CD4-positive, CD25-positive, alpha-beta regulatory T cell (primary cell): ENCODE results near the gene MMP2. TPM values are rescaled to one million over a fixed set of nuclear protein-coding genes. Genes with fewer than 3 reads are reported as not detected.

Experiments used
- ATAC-seq, 2 donors: fragments of 150-1000 bp; cut with Tn5 transposase; one replicate each; pipeline ENCODE4 v1.10.0; 2021; ENCODE audit warnings: low read depth in 2 of 2, moderate number of reproducible peaks in 2 of 2, moderate library complexity in 1 of 2
- DNase-seq, 3 donors: peaks; one replicate each; pipeline versions ENCODE4 v3.0.0 to v3.0.0-alpha.2; 2012 to 2022; ENCODE audit warnings: mixed read lengths in 1 of 3
- H3K27ac ChIP-seq: one replicate; pipeline ENCODE4 v1.7.0; 2013; ENCODE audit warnings: mild to moderate bottlenecking, low read length; ENCODE audit not compliant: insufficient read depth, poor library complexity, severe bottlenecking
- H3K27me3 ChIP-seq: one replicate; pipeline ENCODE4 v1.7.0; 2013; ENCODE audit warnings: low read length; ENCODE audit not compliant: control insufficient read depth, insufficient read depth
- H3K36me3 ChIP-seq: one replicate; pipeline ENCODE4 v1.7.0; 2013; ENCODE audit warnings: mild to moderate bottlenecking, low read length, moderate library complexity; ENCODE audit not compliant: control insufficient read depth, insufficient read depth
- H3K4me1 ChIP-seq: 2 replicates; pipeline ENCODE4 v1.7.0; 2013; ENCODE audit warnings: mild to moderate bottlenecking, low read length; ENCODE audit not compliant: insufficient read depth, control insufficient read depth, poor library complexity, severe bottlenecking
- H3K4me3 ChIP-seq: one replicate; pipeline ENCODE4 v1.7.0; 2013; ENCODE audit warnings: low read depth, mild to moderate bottlenecking, low read length, moderate library complexity
- H3K9me3 ChIP-seq, 2 experiments: 1 replicate in 1 of 2; 2 replicates in 1 of 2; pipeline ENCODE4 v1.7.0; 2013; ENCODE audit warnings: low read length in 2 of 2, mild to moderate bottlenecking in 1 of 2, moderate library complexity in 1 of 2; ENCODE audit not compliant: control insufficient read depth in 2 of 2
- H3K27ac Mint-ChIP-seq, 3 donors: one replicate each; pipeline ENCODE4 v1.8.0; 2020 to 2022; ENCODE audit warnings: mild to moderate bottlenecking in 3 of 3, mixed read lengths in 3 of 3, moderate library complexity in 2 of 3
- H3K27me3 Mint-ChIP-seq: one replicate; pipeline ENCODE4 v1.8.0; 2022; ENCODE audit warnings: mild to moderate bottlenecking, mixed read lengths
- H3K36me3 Mint-ChIP-seq: one replicate; pipeline ENCODE4 v1.8.0; 2020; ENCODE audit warnings: mixed read lengths
- H3K4me1 Mint-ChIP-seq, 4 donors: one replicate each; pipeline ENCODE4 v1.8.0; 2020 to 2022; ENCODE audit warnings: mixed read lengths in 4 of 4, mild to moderate bottlenecking in 1 of 4
- H3K4me3 Mint-ChIP-seq, 4 donors: one replicate each; pipeline ENCODE4 v1.8.0; 2020 to 2022; ENCODE audit warnings: mild to moderate bottlenecking in 4 of 4, mixed read lengths in 4 of 4, moderate library complexity in 3 of 4
- H3K9me3 Mint-ChIP-seq, 7 donors: one replicate each; pipeline ENCODE4 v1.8.0; 2020 to 2022; ENCODE audit warnings: mixed read lengths in 7 of 7, mild to moderate bottlenecking in 3 of 7, moderate library complexity in 2 of 7
- polyA plus RNA-seq, 4 donors: library from polyadenylated mRNA; unstranded; fragments of 300-500 nt; fragmentation: Illumina TruSeq; gene quantifications; one replicate each; pipeline ENCODE4 v1.2.3, GENCODE V29; 2021
- total RNA-seq: library from RNA; stranded (reverse); gene quantifications from one replicate; pipeline ENCODE4 v1.2.3, GENCODE V29; 2022

MMP2 gene
- total and polyA plus RNA-seq, 5 donors from 2014 or later, result 0.49 TPM; not detected in 4

DNA sequence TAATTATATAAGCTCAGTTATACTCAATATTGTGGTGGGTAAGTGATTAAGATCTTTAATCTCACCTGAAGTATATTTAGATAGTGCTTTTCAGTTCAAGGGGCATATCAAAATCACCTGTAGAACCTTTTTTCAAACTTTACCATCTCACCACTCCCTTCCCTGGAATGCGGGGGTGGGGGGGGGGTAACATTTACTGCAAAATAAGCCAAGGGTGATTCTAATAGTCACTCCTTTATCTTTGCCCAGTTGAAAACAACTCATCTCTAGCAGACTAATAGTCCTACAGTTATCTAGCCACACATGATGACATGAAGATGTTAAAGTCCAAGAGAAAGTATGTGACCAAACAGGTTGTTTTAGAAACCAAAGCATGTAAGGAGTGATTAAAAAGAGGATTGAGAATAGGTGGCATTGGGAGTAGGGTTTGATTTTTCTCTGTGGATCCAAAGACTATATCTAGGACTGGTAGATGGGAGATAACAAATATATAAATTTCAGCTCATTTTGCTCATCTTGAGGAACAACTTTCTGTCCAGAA is 51.4 kb downstream of the MMP2 start:
- no peaks in the 10 kb centered on the region for H3K36me3 ChIP-seq
- no peaks in the 10 kb centered on the region for H3K27me3 ChIP-seq

DNA sequence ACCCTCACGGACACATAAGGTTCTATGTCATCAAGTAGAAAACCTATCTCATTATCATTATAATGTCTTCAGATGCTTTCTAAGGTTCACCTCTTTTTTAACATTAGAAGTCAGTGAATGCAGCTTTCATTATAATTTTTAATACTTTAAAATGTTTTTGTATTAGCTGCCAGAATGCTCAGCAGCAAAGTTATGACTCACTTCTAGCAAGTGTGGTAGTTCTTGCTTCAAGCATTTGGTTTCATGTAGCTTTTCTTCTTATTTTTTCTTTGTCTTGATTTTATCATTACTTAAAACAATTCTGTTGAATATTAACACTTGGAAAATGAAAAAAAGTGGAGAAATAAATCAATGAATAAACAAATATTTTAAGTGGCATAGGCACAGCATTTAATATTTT is 53.2 kb downstream of the MMP2 start:
- Histone ChIP-seq H3K36me3 (no peaks in the 10 kb centered on the region), H3K27ac (no peak overlapping the region), H3K4me3 (no peak overlapping the region), H3K4me1 (no peaks in the 10 kb centered on the region), H3K9me3 (no peaks in the 10 kb centered on the region), H3K27me3 (no peaks in the 10 kb centered on the region)
- Mint-ChIP-seq H3K9me3 (no peaks in the 10 kb centered on the region), H3K36me3 (no peaks in the 10 kb centered on the region), H3K4me3 (no peak overlapping the region), H3K27me3 (no peaks in the 10 kb centered on the region), H3K27ac (no peak overlapping the region), H3K4me1 (no peaks in the 10 kb centered on the region)
- DNase-seq, result no peak
- no peak for ATAC-seq

More for the DNA sequence above, 51.4 kb downstream of the MMP2 start:
- Histone ChIP-seq H3K9me3 (no peaks in the 10 kb centered on the region), H3K27ac (no peak overlapping the region), H3K4me1 (no peaks in the 10 kb centered on the region), H3K4me3 (no peak overlapping the region)
- Mint-ChIP-seq H3K27me3 (no peaks in the 10 kb centered on the region), H3K4me1 (no peaks in the 10 kb centered on the region), H3K36me3 (no peaks in the 10 kb centered on the region), H3K4me3 (no peak overlapping the region), H3K27ac (no peak overlapping the region), H3K9me3 (no peaks in the 10 kb centered on the region)
- DNase-seq (no peak), ATAC-seq (no peak)

DNA sequence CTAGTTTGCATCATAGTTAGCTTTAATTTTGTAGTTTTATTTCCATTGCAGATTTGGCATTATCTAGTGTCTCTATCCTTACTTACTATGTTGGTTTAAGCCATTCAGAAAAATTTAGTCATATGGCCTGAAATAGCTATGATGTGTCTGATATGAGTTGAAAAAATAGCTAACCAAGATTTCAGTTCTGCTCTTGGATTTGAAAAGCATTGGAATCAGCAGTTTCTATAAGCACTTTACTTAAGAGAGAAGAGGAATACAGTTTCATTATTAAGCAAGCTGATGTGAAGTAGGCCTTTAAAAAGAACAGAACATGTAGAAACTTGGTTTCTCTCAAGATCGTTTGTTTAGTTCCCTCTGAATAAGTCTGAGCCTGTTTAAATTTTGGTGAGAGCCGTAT is 55.8 kb downstream of the MMP2 start:
- H3K4me3 Mint-ChIP-seq, result no peak overlapping the region

DNA sequence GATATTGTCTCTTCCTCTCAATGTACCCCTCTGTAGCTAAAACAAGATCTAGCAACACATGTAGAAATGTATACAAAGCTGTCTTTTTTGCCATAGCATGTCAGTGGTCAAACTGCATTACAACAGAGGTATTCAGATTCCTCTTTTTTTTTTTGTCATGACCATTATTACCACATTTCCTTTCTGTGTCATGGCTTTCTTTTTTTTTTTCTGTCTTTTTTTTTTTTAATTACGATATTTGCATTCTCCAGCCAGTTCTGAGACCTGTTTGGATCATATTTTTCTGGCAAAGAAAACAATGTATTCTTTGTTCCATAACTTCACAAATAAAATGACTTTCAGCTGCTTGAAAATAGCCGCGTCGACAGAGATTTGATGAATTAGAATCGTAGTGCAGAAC is 60.1 kb downstream of the MMP2 start:
- no peak overlapping the region for H3K27ac ChIP-seq
- no peak for DNase-seq
- H3K9me3 ChIP-seq, result no peaks in the 10 kb centered on the region
- H3K36me3 ChIP-seq, result no peaks in the 10 kb centered on the region
- no peaks in the 10 kb centered on the region for H3K27me3 Mint-ChIP-seq
- H3K4me3 Mint-ChIP-seq, result no peak overlapping the region
- H3K27me3 ChIP-seq, result no peaks in the 10 kb centered on the region
- ATAC-seq, result no peak
- H3K4me1 Mint-ChIP-seq, result no peaks in the 10 kb centered on the region
- H3K36me3 Mint-ChIP-seq, result no peaks in the 10 kb centered on the region
- no peaks in the 10 kb centered on the region for H3K9me3 Mint-ChIP-seq
- H3K4me3 ChIP-seq, result no peak overlapping the region
- no peaks in the 10 kb centered on the region for H3K4me1 ChIP-seq
- H3K27ac Mint-ChIP-seq, result no peak overlapping the region

More for the DNA sequence above, 55.8 kb downstream of the MMP2 start:
- Mint-ChIP-seq H3K36me3 (no peaks in the 10 kb centered on the region), H3K27me3 (no peaks in the 10 kb centered on the region), H3K9me3 (no peaks in the 10 kb centered on the region), H3K27ac (no peak overlapping the region), H3K4me1 (no peaks in the 10 kb centered on the region)
- no peak overlapping the region for H3K27ac ChIP-seq
- H3K4me3 ChIP-seq, result no peak overlapping the region
- DNase-seq, result no peak
- no peak for ATAC-seq
- H3K9me3 ChIP-seq, result no peaks in the 10 kb centered on the region
- H3K36me3 ChIP-seq, result no peaks in the 10 kb centered on the region
- no peaks in the 10 kb centered on the region for H3K4me1 ChIP-seq
- no peaks in the 10 kb centered on the region for H3K27me3 ChIP-seq

DNA sequence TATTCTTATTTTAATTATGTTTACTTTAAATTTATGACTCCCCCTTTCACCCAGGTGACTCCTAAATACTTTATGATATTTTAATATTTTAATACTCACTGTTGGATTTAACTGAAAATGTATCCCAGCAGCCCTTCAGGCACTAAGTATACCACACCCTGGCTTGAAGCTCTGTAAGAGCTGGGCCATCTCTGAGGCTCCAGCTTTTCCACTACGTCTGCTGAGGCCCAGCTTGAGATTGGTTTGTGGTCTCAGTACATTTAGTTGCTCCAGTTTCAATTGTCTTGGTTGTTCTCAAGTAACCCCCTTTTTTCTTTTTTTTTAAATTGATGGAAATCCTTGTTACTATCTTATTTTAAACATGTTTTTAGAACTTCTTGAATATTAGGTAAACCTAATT is 60.5 kb downstream of the MMP2 start:
- Mint-ChIP-seq H3K36me3 (no peaks in the 10 kb centered on the region), H3K27ac (no peak overlapping the region), H3K4me1 (no peaks in the 10 kb centered on the region), H3K27me3 (no peaks in the 10 kb centered on the region), H3K4me3 (no peak overlapping the region), H3K9me3 (no peaks in the 10 kb centered on the region)
- no peaks in the 10 kb centered on the region for H3K36me3 ChIP-seq
- no peaks in the 10 kb centered on the region for H3K9me3 ChIP-seq
- DNase-seq (no peak), ATAC-seq (no peak)
- H3K27me3 ChIP-seq, result no peaks in the 10 kb centered on the region
- no peak overlapping the region for H3K4me3 ChIP-seq
- H3K4me1 ChIP-seq, result no peaks in the 10 kb centered on the region
- H3K27ac ChIP-seq, result no peak overlapping the region

DNA sequence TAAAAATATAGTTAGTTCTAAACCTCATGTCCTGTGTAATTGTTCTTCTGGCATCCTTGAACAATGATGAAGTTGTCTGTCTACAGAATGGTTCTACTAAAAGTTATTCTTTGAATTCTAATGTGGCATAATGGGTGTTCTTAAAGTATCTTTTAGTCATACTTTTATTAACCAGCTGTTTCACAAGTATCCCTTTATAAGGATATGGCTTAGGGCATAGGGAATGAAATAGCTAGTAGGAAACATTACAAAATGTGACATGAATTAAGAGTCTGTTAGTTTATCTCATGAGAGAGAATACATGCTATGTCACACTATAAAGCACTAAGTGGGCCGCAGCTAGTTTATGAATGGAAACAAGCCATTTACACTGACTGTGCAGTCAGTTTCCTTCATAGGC is 61.2 kb downstream of the MMP2 start:
- no peaks in the 10 kb centered on the region for H3K4me1 Mint-ChIP-seq
- no peak overlapping the region for H3K4me3 ChIP-seq
- DNase-seq (no peak), ATAC-seq (no peak)
- no peaks in the 10 kb centered on the region for H3K36me3 Mint-ChIP-seq
- H3K9me3 ChIP-seq, result no peaks in the 10 kb centered on the region
- no peak overlapping the region for H3K27ac ChIP-seq
- H3K27me3 ChIP-seq, result no peaks in the 10 kb centered on the region
- H3K9me3 Mint-ChIP-seq, result no peaks in the 10 kb centered on the region
- H3K27ac Mint-ChIP-seq, result no peak overlapping the region
- no peaks in the 10 kb centered on the region for H3K4me1 ChIP-seq
- H3K4me3 Mint-ChIP-seq, result no peak overlapping the region
- no peaks in the 10 kb centered on the region for H3K36me3 ChIP-seq
- H3K27me3 Mint-ChIP-seq, result no peaks in the 10 kb centered on the region

DNA sequence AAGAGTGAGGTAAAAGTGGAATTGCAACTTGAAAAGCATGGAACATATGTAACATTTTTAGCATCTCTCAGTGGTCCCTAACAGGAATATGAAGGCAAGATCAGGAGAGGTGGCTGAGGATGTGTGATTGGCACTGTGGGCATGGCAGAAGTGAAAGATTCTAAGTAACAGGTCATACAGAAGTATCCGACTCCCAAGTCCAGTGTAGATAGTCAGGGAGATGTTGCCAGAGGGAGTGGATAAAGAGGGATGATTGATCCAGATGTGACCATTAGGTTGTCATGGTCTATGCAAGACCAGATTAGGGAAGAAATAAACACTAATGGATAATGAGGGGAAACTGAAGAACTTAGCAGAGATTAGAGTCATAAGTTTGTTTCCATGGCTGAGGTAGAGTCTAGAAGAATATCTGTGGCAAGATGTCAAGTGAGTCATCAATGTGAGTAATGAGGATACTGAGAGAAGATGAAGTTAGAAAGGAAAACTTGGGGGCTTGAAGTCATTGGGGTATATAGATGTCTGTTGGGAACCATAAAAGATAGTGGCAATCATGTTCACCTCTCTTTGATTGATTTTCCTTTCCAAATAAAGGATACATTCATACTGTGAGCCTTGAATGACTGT is 63.6 kb downstream of the MMP2 start:
- peaks cover 5% of the 10 kb centered on the region for H3K27me3 Mint-ChIP-seq
- H3K4me3 ChIP-seq, result no peak overlapping the region
- H3K4me1 Mint-ChIP-seq, result no peaks in the 10 kb centered on the region
- H3K27ac ChIP-seq, result no peak overlapping the region
- ATAC-seq, result no peak
- H3K36me3 ChIP-seq, result no peaks in the 10 kb centered on the region
- H3K27ac Mint-ChIP-seq, result no peak overlapping the region
- H3K4me3 Mint-ChIP-seq, result no peak overlapping the region
- no peak for DNase-seq
- no peaks in the 10 kb centered on the region for H3K4me1 ChIP-seq
- H3K27me3 ChIP-seq, result no peaks in the 10 kb centered on the region
- H3K36me3 Mint-ChIP-seq, result no peaks in the 10 kb centered on the region
- no peaks in the 10 kb centered on the region for H3K9me3 ChIP-seq
- H3K9me3 Mint-ChIP-seq, result no peaks in the 10 kb centered on the region

DNA sequence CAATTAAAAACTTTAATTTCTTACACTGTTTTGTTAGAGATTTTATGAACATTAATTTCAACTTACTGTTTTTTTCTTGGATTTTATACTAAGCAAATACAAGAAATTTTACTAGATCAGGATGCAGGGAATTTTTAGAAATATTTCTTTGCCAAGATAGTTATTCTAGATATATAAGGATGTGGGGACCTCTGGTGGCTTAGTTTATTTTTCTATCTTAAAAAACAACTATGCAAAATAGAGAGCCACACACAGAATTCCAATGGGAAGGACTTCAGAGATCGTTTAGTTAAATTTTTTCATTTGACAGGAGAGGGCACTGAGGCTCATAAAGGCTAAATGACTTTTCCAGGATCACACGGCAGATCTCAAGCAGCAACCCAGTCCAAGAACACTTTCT is 64.5 kb downstream of the MMP2 start:
- no peaks in the 10 kb centered on the region for H3K4me1 ChIP-seq
- H3K9me3 ChIP-seq, result no peaks in the 10 kb centered on the region
- H3K27me3 Mint-ChIP-seq, result peaks cover 5% of the 10 kb centered on the region
- no peak for DNase-seq
- no peaks in the 10 kb centered on the region for H3K9me3 Mint-ChIP-seq
- H3K36me3 Mint-ChIP-seq, result no peaks in the 10 kb centered on the region
- H3K4me3 Mint-ChIP-seq, result no peak overlapping the region
- H3K27me3 ChIP-seq, result no peaks in the 10 kb centered on the region
- H3K4me1 Mint-ChIP-seq, result no peaks in the 10 kb centered on the region
- no peaks in the 10 kb centered on the region for H3K36me3 ChIP-seq
- H3K27ac ChIP-seq, result no peak overlapping the region
- no peak overlapping the region for H3K4me3 ChIP-seq
- ATAC-seq, result no peak
- no peak overlapping the region for H3K27ac Mint-ChIP-seq
